T-helper 2 cell (primary cell): ENCODE data around the gene PSD2.

Experiments
- DNase-seq, 5 experiments: peaks; one replicate each; pipeline versions ENCODE4 v3.0.0 to v3.0.0-alpha.2; 2012 to 2022

Gene PSD2

DNA sequence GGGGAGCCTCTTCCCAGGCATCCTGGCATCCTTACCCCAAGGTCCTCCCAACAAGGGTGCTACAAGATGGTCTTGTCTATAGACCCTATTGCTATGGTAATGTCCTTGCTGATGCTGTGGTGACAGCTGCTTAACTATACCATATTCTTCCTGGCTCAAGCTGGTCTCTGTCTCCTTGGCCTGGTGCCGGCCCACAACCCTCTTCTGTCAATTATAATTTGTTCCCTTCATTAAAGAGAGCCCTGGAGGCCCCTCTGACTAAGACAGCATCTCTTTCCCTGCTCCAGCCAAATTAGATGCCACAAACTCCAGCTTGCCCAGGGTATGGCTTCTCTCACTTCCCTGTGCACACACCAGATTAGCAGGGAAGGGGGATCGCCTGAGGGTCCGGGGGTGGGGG, 86.7 kb downstream of the PSD2 start:
- DNase-seq = no peak

GRCh38 chr5:139882961-139883539, 87.4 kb downstream of the PSD2 start:
- no peak for DNase-seq

- DNase-seq = no peak
These were observed 88.5 kb downstream of the PSD2 start for GRCh38 chr5:139884144-139884543.

DNA sequence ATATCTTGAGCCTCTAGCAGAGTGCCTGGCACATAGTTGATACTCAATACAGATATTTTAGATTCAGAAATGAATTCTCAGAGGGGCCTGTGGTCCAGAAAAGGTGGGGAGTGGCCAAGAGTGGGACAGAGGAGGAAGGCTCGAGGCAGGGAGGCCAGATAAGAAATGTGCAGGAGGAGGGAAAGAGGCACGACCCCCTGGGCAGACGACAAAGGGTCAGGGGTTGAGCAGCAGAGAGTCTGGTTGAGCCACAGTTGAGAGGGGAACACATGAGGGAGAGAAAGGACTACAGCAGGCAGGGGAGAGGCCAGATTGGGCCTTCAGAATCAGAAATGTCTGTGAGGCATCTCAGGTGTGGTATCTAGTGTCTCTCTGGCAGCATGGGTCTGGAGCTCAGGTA, 89.1 kb downstream of the PSD2 start:
- DNase-seq = no peak

GRCh38 chr5:139885172-139885856, 89.7 kb downstream of the PSD2 start:
- no peak for DNase-seq

DNA sequence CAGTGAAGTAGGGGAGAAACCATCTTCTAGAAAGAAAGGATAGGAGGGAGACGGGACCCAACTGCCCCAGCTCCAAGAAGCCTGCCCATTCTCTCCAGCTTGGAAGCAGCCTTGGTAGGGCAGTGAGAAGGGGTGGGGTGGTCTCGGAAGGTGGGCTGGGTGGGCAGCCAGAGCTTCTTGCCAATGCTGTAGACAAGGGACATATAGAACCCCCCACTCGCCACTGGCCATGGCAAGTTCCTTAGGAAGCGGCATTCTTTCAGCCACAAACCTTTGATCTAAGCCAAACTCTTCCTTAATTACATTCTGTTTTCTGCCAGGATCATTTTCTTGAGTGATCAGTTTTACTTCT, 90.2 kb downstream of the PSD2 start:
- no peak for DNase-seq

- no peak for DNase-seq
These were observed 90.6 kb downstream of the PSD2 start for GRCh38 chr5:139886213-139886612.

DNA sequence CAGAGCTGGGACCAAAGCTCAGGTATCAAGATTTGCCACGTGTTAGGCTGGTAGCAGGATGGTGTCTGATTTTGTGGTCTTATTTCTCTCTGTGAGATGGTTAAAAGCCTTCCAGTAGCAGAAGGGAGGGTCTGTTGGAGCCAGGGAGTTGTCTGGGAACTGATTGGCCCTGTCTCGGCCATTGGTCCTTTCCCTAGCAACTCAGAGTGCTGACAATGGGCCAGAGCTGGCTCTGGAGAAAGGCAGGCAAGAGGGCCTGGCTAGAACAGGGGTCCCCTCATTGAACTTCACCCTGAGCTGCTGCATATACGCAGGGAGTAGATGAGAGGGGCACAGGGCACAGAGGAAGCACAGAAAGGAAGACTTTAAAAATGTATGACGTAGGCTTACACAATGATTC, 92.8 kb downstream of the PSD2 start:
- DNase-seq = no peak

- DNase-seq = no peak
These were observed 93.8 kb downstream of the PSD2 start for GRCh38 chr5:139889410-139889809.

GRCh38 chr5:139893873-139894272, 98.3 kb downstream of the PSD2 start:
- no peak for DNase-seq
